Stomach (tissue), 4 donors: ENCODE data around the gene SMAGP.

Experiments
- EP300 ChIP-seq: sonication (generic); formaldehyde crosslinking; IDR thresholded peaks from one replicate; pipeline ENCODE4 v1.6.1; 2017; ENCODE audit warnings: antibody characterized with exemption
- POLR2A ChIP-seq, 4 donors: fragments of 450-650 bp; IDR thresholded peaks; one replicate each; pipeline ENCODE4 v1.6.1; 2016; ENCODE audit warnings: antibody characterized with exemption in 4 of 4, control low read depth in 2 of 4, mild to moderate bottlenecking in 1 of 4, moderate library complexity in 1 of 4
- POLR2AphosphoS5 ChIP-seq, 3 donors: sonication (generic); formaldehyde crosslinking; IDR thresholded peaks; one replicate each; pipeline ENCODE4 v1.6.1; 2016; ENCODE audit warnings: antibody characterized with exemption in 3 of 3
- TF ChIP-seq, protein P1 (sequence below), 7 experiments: fragments of 450-650 bp in 4 of 7; fragments of 200-600 bp in 3 of 7; sonication (generic) in 3 of 7; IDR thresholded peaks; one replicate each; pipeline ENCODE4 v1.5.1; 2016 to 2019; ENCODE audit warnings: antibody characterized with exemption in 7 of 7, control low read depth in 2 of 7, mild to moderate bottlenecking in 1 of 7

DNA sequence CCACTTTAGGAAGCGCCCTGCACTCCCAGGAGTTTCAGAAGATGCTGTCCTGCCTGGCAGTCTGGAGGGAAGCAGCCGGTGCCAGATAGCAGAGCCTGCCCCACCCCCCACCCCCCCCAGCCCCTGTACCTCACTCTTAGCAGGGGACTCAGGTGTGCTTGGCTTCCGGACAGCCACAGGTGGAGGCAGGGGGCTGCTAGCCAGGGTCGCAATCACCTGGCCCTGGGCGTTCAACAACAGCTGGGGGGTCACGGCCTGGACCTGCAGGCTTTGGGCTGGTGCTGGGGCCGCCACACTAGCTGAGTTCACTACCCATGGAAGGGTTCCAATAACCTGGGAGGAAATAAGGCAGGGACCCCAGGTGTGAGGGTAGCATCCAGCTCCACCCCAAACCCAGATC is 74.4 kb downstream of the SMAGP start:
- TF ChIP-seq, protein P1, sequence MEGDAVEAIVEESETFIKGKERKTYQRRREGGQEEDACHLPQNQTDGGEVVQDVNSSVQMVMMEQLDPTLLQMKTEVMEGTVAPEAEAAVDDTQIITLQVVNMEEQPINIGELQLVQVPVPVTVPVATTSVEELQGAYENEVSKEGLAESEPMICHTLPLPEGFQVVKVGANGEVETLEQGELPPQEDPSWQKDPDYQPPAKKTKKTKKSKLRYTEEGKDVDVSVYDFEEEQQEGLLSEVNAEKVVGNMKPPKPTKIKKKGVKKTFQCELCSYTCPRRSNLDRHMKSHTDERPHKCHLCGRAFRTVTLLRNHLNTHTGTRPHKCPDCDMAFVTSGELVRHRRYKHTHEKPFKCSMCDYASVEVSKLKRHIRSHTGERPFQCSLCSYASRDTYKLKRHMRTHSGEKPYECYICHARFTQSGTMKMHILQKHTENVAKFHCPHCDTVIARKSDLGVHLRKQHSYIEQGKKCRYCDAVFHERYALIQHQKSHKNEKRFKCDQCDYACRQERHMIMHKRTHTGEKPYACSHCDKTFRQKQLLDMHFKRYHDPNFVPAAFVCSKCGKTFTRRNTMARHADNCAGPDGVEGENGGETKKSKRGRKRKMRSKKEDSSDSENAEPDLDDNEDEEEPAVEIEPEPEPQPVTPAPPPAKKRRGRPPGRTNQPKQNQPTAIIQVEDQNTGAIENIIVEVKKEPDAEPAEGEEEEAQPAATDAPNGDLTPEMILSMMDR (IDR thresholded peaks at IDR 0.05), result no peak
- TF ChIP-seq POLR2A (IDR thresholded peaks at IDR 0.05), result no peak
- TF ChIP-seq POLR2AphosphoS5 (IDR thresholded peaks at IDR 0.05), result no peak
- no peak for TF ChIP-seq EP300
